Subcutaneous adipose tissue (tissue), 4 donors: ENCODE measurements around the gene TOMM6. TPM values are rescaled to one million over a fixed set of nuclear protein-coding genes. Genes with fewer than 3 reads are reported as not detected.

Experiments
- CTCF ChIP-seq: fragments of 450-650 bp; IDR thresholded peaks from one replicate; pipeline ENCODE4 v1.5.1; 2016; ENCODE audit warnings: low read depth, mild to moderate bottlenecking, control low read depth, antibody characterized with exemption, moderate library complexity
- total RNA-seq, 4 donors: library from RNA; depleted of rRNA; stranded (reverse); fragments of >200 nt; gene quantifications; one replicate each; pipeline ENCODE4 v1.1.0, GENCODE V29; 2016

Gene TOMM6
- total RNA-seq, 4 donors from 2014 or later, result 74.9 to 164 (median 94.5) TPM

GRCh38 chr6:41746107-41746506 is 41.4 kb upstream of the TOMM6 start:
- no peak for TF ChIP-seq CTCF

GRCh38 chr6:41747256-41748101 is 40.0 kb upstream of the TOMM6 start, which contains the start of gene PGC:
Gene PGC (minus strand): TSS chr6:41747397. CDS start chr6:41747334, 63 bp downstream.
- no peak for TF ChIP-seq CTCF

- no peak for TF ChIP-seq CTCF
Observed at GRCh38 chr6:41748102-41748477, 39.4 kb upstream of the TOMM6 start.

DNA sequence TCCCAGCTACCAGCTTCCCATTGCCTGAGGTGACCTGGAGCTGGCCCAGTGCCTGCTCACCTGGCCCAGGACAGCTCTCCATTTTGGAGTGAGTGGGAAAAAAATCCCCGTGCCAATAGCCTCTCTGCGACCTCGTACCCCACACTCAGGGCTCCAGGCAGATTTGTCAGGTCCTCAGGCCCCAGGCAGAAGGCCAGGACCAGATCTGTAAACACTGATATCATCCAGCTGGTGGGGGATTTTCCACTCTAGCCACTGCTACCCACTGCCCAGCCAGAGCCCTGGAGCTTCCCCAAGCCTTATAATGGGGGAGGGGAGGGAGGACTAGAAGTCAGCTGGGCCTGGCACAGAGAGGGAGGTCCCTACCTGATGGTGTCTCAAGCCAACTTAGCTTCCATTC is 39.0 kb upstream of the TOMM6 start:
- no peak for TF ChIP-seq CTCF

DNA sequence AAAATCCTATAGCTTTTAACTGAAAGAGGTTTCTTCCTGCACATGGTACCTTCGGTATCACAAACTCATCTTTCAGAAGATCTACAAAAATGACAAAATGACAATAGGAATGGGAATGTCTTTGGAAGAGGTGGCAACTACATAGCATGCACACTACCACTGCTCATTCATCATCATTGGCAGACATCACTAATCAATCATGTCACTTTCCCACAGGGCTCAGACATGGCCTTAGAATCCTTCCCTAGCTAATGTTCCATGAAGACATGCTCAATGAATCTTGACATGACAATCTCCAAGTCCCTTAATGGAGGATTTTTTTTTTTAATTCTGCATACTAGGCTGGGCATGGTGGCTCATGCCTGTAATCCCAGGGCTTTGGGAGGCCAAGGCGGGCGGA is 37.1 kb upstream of the TOMM6 start:
- TF ChIP-seq CTCF, result no peak

- no peak for TF ChIP-seq CTCF
Observed at GRCh38 chr6:41755895-41756294, 31.6 kb upstream of the TOMM6 start.

GRCh38 chr6:41756354-41756753 is 31.1 kb upstream of the TOMM6 start:
- no peak for TF ChIP-seq CTCF
